ENCODE measurements around the gene EXOC3. TPM values are rescaled to one million over a fixed set of nuclear protein-coding genes. Genes with fewer than 3 reads are reported as not detected.

Gene EXOC3
- total RNA-seq (2021) (155 and 188 TPM in 2 replicates), Bru-seq, nascent RNA (percentile 93 among the genes with signal in this experiment), BruChase-seq, experiment 1, labeled RNA remaining after a 2-hour chase (percentile 97 among the genes with signal in this experiment), BruChase-seq, experiment 2, labeled RNA remaining after a 6-hour chase (percentile 94 among the genes with signal in this experiment)
- long read RNA-seq, transcript EXOC3-209 (13 exons, 2,825 nt), result major isoform, 58 of 90 reads
- long read RNA-seq, transcript EXOC3-201 (12 exons, 2,682 nt), result minor isoform, 7 of 90 reads
- long read RNA-seq, partial matches to known transcripts, result 16 of 90 reads
- long read RNA-seq, other reads (novel, unspliced or antisense), result 8 of 90 reads

- POLR2A ChIA-PET (ENCODE audit: unreplicated experiment), result interaction anchor here (0.6 to 1.0 kb wide), 4 partner anchors 8 to 172 kb away, joined by 3 to 7 read pairs (median 3); no protein-coding TSS in a partner anchor
- Histone ChIP-seq H3F3A (ENCODE audit: insufficient read depth, low read depth) (peaks cover 12% of the 10 kb centered on the region; the same call in 1 of the 2 replicates), H4K20me1 (ENCODE audit: insufficient read depth) (peaks cover 30% of the 10 kb centered on the region), H3K4me3 (peak within 1 kb of the TSS; percentile 99), H3K4me2 (peak within 1 kb of the TSS; percentile 100), H3K4me1 (replicated peaks; ENCODE audit: insufficient read depth) (peaks cover 24% of the 10 kb centered on the region), H3K27ac (peak within 1 kb of the TSS; percentile 25), H3K27me3 (ENCODE audit: insufficient read depth, low read depth) (no peaks in the 10 kb centered on the region), H3K36me3 (ENCODE audit: low read depth) (peaks cover 18% of the 10 kb centered on the region), H3K9me3 (ENCODE audit: insufficient read depth, low read depth) (no peaks in the 10 kb centered on the region), H2AFZ (peak within 1 kb of the TSS; percentile 100), H3K79me2 (ENCODE audit: low read depth) (peaks cover 50% of the 10 kb centered on the region), H3K9me2 (ENCODE audit: insufficient read depth) (no peaks in the 10 kb centered on the region)
- CTCF ChIA-PET, result interaction anchor here (0.6 kb wide), 1 partner anchor 255 kb away, joined by 4 read pairs; no protein-coding TSS in a partner anchor
- DNase-seq, result peak; percentile 71 to 92
- intact Hi-C loops (cut with micrococcal nuclease; ENCODE audit: unreplicated experiment), result loop anchor here (10.0 kb wide), 1 partner anchor 1202 kb away; no protein-coding TSS in a partner anchor
- BruUV-seq (replicated peaks), result TSS peak; percentile 90
- no peak for TF ChIP-seq CTCF (conservative IDR thresholded peaks at IDR 0.05)
- TF ChIP-seq EZH2 (IDR thresholded peaks at IDR 0.05; ENCODE audit: low read depth), result no peak
Measured at GRCh38 chr5:442335-443238, at the start of gene EXOC3. TSS of gene EXOC3 (plus strand) at chr5:443176. CDS start at chr5:446206, 3,030 bp downstream.

- intact Hi-C loops (cut with micrococcal nuclease; ENCODE audit: unreplicated experiment), result loop anchor here (2.0 kb wide), 1 partner anchor 19 kb away; no protein-coding TSS in a partner anchor
- Histone ChIP-seq H3K36me3 (ENCODE audit: low read depth) (no peaks in the 10 kb centered on the region), H3K4me3 (no peak overlapping the region), H3K9me2 (ENCODE audit: insufficient read depth) (no peaks in the 10 kb centered on the region), H3K27ac (no peak overlapping the region), H3K9me3 (ENCODE audit: insufficient read depth, low read depth) (no peaks in the 10 kb centered on the region), H3F3A (ENCODE audit: insufficient read depth, low read depth) (no peaks in the 10 kb centered on the region; the same call in 1 of the 2 replicates), H4K20me1 (ENCODE audit: insufficient read depth) (peaks cover 7% of the 10 kb centered on the region; the same call in 1 of the 2 replicates), H2AFZ (no peak overlapping the region), H3K27me3 (ENCODE audit: insufficient read depth, low read depth) (no peaks in the 10 kb centered on the region), H3K4me1 (replicated peaks; ENCODE audit: insufficient read depth) (peaks cover 11% of the 10 kb centered on the region), H3K79me2 (ENCODE audit: low read depth) (no peaks in the 10 kb centered on the region), H3K4me2 (no peak overlapping the region)
- ChIA-PET CTCF (no interaction called here), POLR2A (ENCODE audit: unreplicated experiment) (no interaction called here)
- no peak for DNase-seq
- no TSS peak for BruUV-seq (replicated peaks)
- TF ChIP-seq EZH2 (IDR thresholded peaks at IDR 0.05; ENCODE audit: low read depth) (no peak), CTCF (conservative IDR thresholded peaks at IDR 0.05) (no peak)
Measured at GRCh38 chr5:393846-394275, 49.1 kb upstream of the EXOC3 start.

- H3K9me2 ChIP-seq (ENCODE audit: insufficient read depth), result no peaks in the 10 kb centered on the region
- no peaks in the 10 kb centered on the region for H3K79me2 ChIP-seq (ENCODE audit: low read depth)
- H3K36me3 ChIP-seq (ENCODE audit: low read depth), result no peaks in the 10 kb centered on the region
- peaks cover 7% of the 10 kb centered on the region; the same call in 1 of the 2 replicates for H4K20me1 ChIP-seq (ENCODE audit: insufficient read depth)
- no TSS peak for BruUV-seq (replicated peaks)
- peaks cover 11% of the 10 kb centered on the region for H3K4me1 ChIP-seq (replicated peaks; ENCODE audit: insufficient read depth)
- H3K27me3 ChIP-seq (ENCODE audit: insufficient read depth, low read depth), result no peaks in the 10 kb centered on the region
- TF ChIP-seq EZH2 (IDR thresholded peaks at IDR 0.05; ENCODE audit: low read depth), result no peak
- no peak for TF ChIP-seq CTCF (conservative IDR thresholded peaks at IDR 0.05)
- no peak overlapping the region for H3K4me3 ChIP-seq
- H2AFZ ChIP-seq, result no peak overlapping the region
- intact Hi-C loops (cut with micrococcal nuclease; ENCODE audit: unreplicated experiment), result loop anchor here (2.0 kb wide), 1 partner anchor 18 kb away; no protein-coding TSS in a partner anchor
- no peak overlapping the region for H3K27ac ChIP-seq
- H3K4me2 ChIP-seq, result peak overlapping the region; percentile 39
- H3K9me3 ChIP-seq (ENCODE audit: insufficient read depth, low read depth), result no peaks in the 10 kb centered on the region
- no peak for DNase-seq
- POLR2A ChIA-PET (ENCODE audit: unreplicated experiment), result interaction anchor here (0.8 kb wide), 1 partner anchor 19 kb away, joined by 3 read pairs; no protein-coding TSS in a partner anchor
- no peaks in the 10 kb centered on the region; the same call in 1 of the 2 replicates for H3F3A ChIP-seq (ENCODE audit: insufficient read depth, low read depth)
- CTCF ChIA-PET, result no interaction called here
Measured at GRCh38 chr5:394671-395155, 48.3 kb upstream of the EXOC3 start.

All from PC-9 (cell line).